ENCODE measurements around the gene UTF1.

GRCh38 chr10:133269367-133269766 lies 39.4 kb downstream of the UTF1 start:
- no peak for TF ChIP-seq GATA2 (IDR thresholded peaks at IDR 0.05; ENCODE audit: low read depth, low read length)
- no peak for TF ChIP-seq GATA3 (IDR thresholded peaks at IDR 0.05; ENCODE audit: low read depth, low read length)

Measured in SH-SY5Y (cell line).